Thoracic aorta (tissue), 2 donors: ENCODE measurements around the gene MAP3K3. TPM values are rescaled to one million over a fixed set of nuclear protein-coding genes. Genes with fewer than 3 reads are reported as not detected.
"Not testable (repeated sequence)": the region's sequence is repeated elsewhere in the genome, so short reads cannot be mapped to it uniquely, and the experiment has no call there.

Source experiments
- ATAC-seq: fragments of 150-250 bp; one replicate; pipeline ENCODE4 v1.8.0; 2017; ENCODE audit warnings: low read depth; ENCODE audit not compliant: insufficient number of reproducible peaks, low FRiP score
- DNase-seq: peaks from one replicate; pipeline ENCODE4 v3.0.0-alpha.2; 2020; ENCODE audit warnings: low spot score
- H3K27ac ChIP-seq, 2 donors: fragments of 200-600 bp; sonication (generic); 1 replicate in 1 of 2; 2 replicates in 1 of 2; pipeline ENCODE4 v1.5.1; 2016; ENCODE audit warnings: mild to moderate bottlenecking in 2 of 2, moderate library complexity in 2 of 2
- H3K27me3 ChIP-seq: fragments of 200-600 bp; sonication (generic); replicated peaks from 2 replicates; pipeline ENCODE4 v1.6.0; 2016; ENCODE audit warnings: mild to moderate bottlenecking; ENCODE audit not compliant: insufficient read depth
- H3K36me3 ChIP-seq: fragments of 200-600 bp; sonication (generic); one replicate; pipeline ENCODE4 v1.5.1; 2016
- H3K4me1 ChIP-seq, 2 donors: fragments of 200-600 bp; sonication (generic); 1 replicate in 1 of 2; 2 replicates in 1 of 2; pipeline versions ENCODE4 v1.5.1 to v1.6.0; 2016; ENCODE audit warnings: low read depth in 2 of 2, mild to moderate bottlenecking in 1 of 2; ENCODE audit not compliant: control insufficient read depth in 1 of 2
- H3K4me3 ChIP-seq: fragments of 200-600 bp; sonication (generic); 2 replicates; pipeline ENCODE4 v1.5.1; 2016; ENCODE audit warnings: mild to moderate bottlenecking
- H3K9me3 ChIP-seq: fragments of 200-600 bp; sonication (generic); 2 replicates; pipeline ENCODE4 v1.5.1; 2016
- CTCF ChIP-seq: fragments of 200-600 bp; sonication (generic); IDR thresholded peaks from one replicate; pipeline ENCODE4 v1.5.1; 2019; ENCODE audit warnings: antibody characterized with exemption
- total RNA-seq, 2 donors: library from RNA; depleted of rRNA; stranded (reverse); fragments of >200 nt; gene quantifications; one replicate each; pipeline versions ENCODE4 v1.1.0 to v1.2.3, GENCODE V29; 2016

The MAP3K3 gene
- total RNA-seq, 2 donors from 2014 or later = 85.3 to 102 TPM

- TF ChIP-seq CTCF = no peak
- H3K4me3 ChIP-seq = no peak overlapping the region
- H3K9me3 ChIP-seq = no peaks in the 10 kb centered on the region
- no peak for ATAC-seq
- no peak overlapping the region for H3K27ac ChIP-seq
- no peaks in the 10 kb centered on the region for H3K27me3 ChIP-seq
- no peak for DNase-seq
- H3K4me1 ChIP-seq = no peaks in the 10 kb centered on the region
- peaks cover 44% of the 10 kb centered on the region for H3K36me3 ChIP-seq
Observed at GRCh38 chr17:63709110-63709509, 86.9 kb downstream of the MAP3K3 start.

- Histone ChIP-seq H3K27me3 (no peaks in the 10 kb centered on the region), H3K36me3 (peaks cover 25% of the 10 kb centered on the region), H3K9me3 (no peaks in the 10 kb centered on the region), H3K27ac (no peak overlapping the region), H3K4me1 (peaks cover 0 to 10% of the 10 kb centered on the region in 2 donors), H3K4me3 (no peak overlapping the region)
- ATAC-seq = no peak
- DNase-seq = no peak
- TF ChIP-seq CTCF = no peak
Observed at GRCh38 chr17:63714550-63715277, 92.5 kb downstream of the MAP3K3 start.

- Histone ChIP-seq H3K4me3 (no peak overlapping the region), H3K4me1 (peaks cover 0 to 10% of the 10 kb centered on the region in 2 donors), H3K9me3 (no peaks in the 10 kb centered on the region), H3K27me3 (no peaks in the 10 kb centered on the region), H3K36me3 (peaks cover 13% of the 10 kb centered on the region), H3K27ac (no peak overlapping the region)
- no peak for TF ChIP-seq CTCF
- ATAC-seq (no peak), DNase-seq (no peak)
Observed at GRCh38 chr17:63716426-63716825, 94.2 kb downstream of the MAP3K3 start.

- Histone ChIP-seq H3K4me3 (no peak overlapping the region), H3K27ac (peak overlapping the region in 1 of 2 donors; percentile 2), H3K9me3 (no peaks in the 10 kb centered on the region), H3K27me3 (no peaks in the 10 kb centered on the region), H3K36me3 (peaks cover 3% of the 10 kb centered on the region), H3K4me1 (peaks cover 0 to 22% of the 10 kb centered on the region in 2 donors)
- no peak for ATAC-seq
- TF ChIP-seq CTCF = no peak
- no peak for DNase-seq
Observed at GRCh38 chr17:63718988-63719387, 96.8 kb downstream of the MAP3K3 start.

- not testable (repeated sequence) for H3K4me3 ChIP-seq, H3K27ac ChIP-seq, H3K36me3 ChIP-seq, ATAC-seq, H3K27me3 ChIP-seq, H3K9me3 ChIP-seq, DNase-seq
- H3K4me1 ChIP-seq = peaks cover 0 to 22% of the 10 kb centered on the region in 2 donors
Observed at GRCh38 chr17:63720194-63720593, 98.0 kb downstream of the MAP3K3 start.

- no peak for ATAC-seq
- no peak for DNase-seq
- Histone ChIP-seq H3K27ac (no peak overlapping the region), H3K9me3 (no peaks in the 10 kb centered on the region), H3K4me3 (no peak overlapping the region), H3K4me1 (peaks cover 0 to 22% of the 10 kb centered on the region in 2 donors), H3K36me3 (peaks cover 3% of the 10 kb centered on the region), H3K27me3 (no peaks in the 10 kb centered on the region)
- no peak for TF ChIP-seq CTCF
Observed at GRCh38 chr17:63722403-63722802, 100.2 kb downstream of the MAP3K3 start.
